GM21528 (cell line): ENCODE measurements around the gene UNKL.
"Not testable (repeated sequence)": the region's sequence is repeated elsewhere in the genome, so short reads cannot be mapped to it uniquely, and the experiment has no call there.

Source experiments
- ATAC-seq: cut with Tn5 transposase; IDR thresholded peaks from one replicate; pipeline ENCODE4 v1.9.1; 2021; ENCODE audit warnings: mild to moderate bottlenecking, moderate library complexity; ENCODE audit not compliant: unreplicated experiment, low FRiP score

Gene UNKL

DNA sequence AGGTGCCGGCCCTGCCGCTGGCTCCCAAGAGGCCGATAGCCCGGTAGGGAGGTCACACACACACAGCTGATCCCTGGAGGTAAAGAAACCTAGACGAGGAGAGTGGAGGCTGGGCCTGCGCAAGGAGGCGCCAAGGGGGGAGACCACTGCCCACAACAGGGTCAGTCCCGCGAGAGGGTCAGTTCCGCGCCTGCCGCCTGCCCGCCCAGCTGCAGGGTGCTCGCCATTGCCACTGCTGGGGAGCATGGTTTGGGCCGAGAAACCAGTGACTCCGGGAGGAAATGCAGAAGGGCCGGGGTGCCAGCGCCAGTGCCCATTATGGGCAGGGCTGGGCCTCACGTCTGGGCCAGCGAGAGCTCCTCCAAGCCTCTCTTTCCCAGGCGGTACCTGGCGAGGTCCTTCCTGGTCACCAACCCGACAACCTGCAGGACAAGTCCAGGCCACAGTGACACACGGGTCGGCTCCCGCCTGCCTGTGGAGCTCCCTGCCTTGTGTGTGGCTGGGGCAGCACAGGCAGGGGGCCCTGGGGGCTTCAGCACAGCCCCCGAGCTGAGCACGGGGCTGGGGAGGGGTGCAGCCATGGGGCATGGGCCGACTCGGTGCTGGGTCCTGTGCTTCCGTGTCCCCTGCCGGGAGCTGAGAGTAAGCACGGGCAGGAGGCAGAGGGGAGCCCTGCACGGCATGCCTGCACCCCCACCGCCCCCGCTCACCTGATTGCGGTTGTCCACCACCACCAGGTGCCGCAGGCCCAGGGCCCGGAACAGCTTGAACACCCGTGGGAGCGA, 32.0 kb upstream of the UNKL start:
- no peak for ATAC-seq

DNA sequence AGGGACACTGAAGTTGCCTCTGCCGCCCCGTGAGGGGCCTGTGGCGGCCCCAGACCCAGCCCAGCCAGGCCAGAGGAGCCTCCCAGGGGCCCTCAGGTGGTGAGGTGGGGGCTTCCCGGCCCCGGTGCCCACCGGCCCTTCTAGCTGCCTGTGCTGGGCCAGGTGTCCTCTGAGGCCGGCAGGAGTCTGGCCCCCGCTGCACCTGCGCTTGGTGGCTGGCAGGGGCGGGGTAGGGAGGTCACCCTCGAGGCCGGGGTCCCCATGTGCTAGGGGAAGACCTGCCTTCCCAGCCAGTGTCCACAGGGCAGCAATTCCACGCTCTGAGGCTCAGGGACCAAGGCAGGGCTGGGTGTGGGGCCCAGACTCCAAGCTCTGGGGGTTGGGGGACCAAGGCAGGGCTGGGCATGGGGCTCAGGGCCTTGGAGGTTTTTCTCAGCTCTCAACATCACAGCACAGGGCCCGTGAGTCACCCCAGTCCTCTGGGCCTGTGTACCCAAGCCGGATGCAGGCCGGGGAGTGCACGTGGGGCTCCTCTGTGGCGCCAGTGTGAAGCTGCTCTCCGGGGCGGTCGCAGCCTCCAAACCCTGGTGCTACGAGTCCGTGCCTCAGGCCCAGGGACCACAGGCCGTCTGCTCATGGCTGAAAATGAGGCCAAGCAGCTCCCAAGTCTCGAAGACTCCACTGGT, 31.2 kb upstream of the UNKL start:
- ATAC-seq: no peak

DNA sequence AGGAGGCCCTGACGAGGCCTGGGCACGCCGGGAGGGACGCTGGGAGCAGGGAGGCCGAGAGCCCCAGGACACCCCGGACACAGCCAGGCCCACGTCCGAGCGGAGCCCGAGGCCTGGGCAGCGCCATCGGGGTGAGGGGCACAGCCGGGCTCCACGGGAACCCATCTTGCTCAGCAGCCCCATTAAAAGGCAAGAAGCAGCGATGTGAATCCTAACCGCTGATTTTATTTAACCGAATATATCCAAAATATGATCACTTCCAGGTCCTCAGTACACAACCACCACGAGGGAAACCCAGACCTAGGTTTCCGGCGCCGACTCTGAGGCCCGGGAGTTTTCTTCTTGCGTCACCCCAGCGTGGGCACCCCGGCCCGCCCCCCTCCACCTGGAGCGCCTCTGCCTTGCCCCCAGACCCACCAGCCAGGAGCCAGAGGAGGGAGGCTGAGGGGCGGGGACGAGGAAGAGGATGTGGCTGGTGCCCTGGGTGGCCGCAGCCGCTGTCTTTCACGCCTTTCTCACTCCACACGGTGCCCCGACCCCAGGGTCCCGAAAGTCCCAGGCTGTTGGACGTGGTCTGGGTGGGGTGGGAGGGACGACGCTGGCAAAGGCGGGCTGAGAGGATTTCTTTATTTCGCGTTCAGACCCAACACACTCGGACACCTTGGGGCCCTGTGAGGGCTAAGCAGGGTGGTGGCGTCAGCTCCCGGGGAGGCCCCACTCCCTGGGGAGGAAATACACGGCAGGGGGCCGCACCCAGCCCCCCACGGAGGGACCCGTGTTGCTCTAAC, 30.4 kb upstream of the UNKL start:
- no peak for ATAC-seq

DNA sequence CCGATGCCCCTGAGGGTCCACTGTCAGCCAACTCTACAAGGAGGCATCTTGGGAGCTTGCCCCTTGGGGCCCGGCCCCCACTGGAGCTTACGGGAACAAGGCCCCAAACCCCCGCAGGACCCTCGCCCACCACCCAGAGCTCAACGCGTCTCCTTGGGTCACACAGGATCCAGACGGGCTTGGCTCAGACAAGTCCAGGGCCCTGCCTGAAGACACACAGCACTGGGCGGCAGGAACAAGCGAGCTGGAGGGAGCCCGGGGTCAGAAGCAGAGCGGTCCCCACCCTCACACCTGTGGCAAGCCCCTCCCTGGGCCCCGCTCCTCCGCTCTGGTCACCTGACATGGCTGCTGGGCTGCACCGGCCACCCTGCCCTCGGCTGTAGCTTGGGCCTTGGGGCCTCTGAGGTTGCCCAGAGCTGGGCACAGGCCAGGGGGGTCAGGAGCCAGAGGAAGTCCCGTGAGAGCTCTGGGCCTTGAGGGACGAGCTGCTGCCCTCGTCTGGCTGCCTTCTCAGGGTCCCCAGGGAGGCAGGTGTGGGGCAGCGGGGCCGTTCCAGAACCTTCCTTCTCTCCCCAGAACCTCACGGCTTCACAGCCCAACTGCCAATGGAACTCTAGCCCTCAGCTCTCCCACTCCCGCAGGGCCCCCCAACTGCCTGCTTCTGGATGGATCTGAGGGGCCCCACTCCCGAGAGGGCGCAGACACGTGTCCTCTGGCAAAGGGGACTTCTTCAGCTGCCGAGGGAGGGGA, 29.7 kb upstream of the UNKL start, which contains the start of gene CCDC154:
Gene CCDC154, minus strand, starts transcription at position 577 of the 750 bp plus-strand sequence. Its CDS starts 234 bp downstream, at position 343.
- no peak for ATAC-seq

DNA sequence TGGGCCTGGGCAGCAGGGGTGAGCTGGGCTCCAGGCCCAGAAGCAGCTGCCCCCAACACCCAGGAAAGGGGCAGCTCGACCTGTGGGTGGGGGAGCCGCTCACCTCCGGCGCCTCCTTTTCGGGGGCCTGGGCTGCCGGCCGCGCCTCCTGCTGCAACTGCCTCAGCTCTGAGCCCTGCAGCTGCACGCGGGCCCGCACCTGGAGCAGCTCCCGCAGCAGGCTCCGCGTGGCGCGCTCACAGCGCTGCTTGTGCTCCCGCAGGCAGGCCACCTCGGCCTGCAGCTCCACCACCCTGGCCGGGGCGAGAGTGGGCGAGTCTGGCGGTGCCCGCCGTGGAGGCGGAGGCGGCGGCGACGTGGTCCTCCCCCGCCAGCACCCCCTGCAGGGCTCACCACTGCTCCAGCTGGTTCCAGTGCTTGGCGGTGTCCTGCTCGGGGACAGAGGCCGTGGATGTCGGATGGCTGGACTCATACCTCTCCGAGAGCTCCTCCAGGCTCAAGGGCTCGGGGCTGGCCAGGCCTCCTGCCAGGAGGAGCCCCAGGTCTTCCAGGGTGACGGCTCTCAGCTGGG, 29.0 kb upstream of the UNKL start:
- no peak for ATAC-seq

DNA sequence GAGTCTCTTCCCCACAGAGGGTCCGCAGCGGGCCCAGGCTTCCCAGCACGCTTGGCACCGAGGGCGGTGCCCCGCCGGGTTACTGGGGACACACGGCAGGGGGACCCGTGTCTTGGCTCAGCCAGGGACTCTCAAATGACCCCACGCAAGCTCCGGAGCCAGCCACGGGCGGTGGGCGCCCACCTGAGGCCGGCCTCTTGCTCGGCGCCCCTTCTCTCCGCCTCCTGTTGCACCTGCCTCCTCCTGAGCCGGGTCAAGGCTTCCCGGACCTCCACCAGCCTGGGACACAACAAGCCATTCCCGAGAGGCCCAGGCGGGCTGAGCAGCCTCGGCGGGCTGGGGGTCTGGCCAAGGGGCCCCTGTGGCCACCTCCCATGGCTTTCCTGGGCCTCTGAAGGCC, 28.2 kb upstream of the UNKL start:
- ATAC-seq: no peak

DNA sequence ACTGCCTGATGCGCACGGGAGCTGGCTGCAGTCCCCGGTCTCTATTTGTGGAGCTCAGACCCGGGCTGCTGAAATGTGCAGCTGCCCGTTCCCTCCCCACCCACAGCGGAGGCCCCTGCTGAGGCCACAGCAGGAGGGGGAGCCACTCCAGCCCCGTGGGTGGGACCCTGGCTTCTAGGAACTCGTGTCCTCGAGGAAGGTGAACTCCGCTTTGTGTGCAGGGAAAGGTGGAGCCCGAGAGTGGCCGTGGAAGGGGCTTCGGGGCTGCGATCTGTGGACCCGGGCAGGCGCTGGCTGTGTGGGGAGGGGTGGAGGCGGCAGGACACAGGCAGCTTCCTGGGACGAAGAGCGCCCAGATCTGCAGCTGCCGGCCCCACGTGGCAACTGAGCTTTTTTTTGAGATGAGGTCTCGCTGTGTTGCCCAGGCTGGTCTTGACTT, 26.9 kb upstream of the UNKL start:
- no peak for ATAC-seq

DNA sequence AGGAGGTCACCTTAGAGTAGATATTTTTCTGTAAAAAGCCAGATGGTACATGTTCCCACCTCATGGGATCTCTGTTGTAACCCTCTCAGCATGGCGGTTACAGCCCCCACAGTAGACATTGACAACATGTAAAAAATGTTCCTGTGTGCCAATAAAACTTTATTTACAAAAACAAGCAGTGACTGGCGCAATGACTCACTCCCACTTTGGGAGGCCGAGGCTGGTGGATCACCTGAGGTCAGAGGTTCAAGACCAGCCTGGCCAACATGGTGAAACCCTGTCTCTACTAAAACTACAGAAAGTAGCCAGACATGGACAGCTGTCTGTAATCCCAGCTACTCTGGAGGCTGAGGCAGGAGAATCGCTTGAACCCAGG, 25.2 kb upstream of the UNKL start:
- ATAC-seq: not testable (repeated sequence)

DNA sequence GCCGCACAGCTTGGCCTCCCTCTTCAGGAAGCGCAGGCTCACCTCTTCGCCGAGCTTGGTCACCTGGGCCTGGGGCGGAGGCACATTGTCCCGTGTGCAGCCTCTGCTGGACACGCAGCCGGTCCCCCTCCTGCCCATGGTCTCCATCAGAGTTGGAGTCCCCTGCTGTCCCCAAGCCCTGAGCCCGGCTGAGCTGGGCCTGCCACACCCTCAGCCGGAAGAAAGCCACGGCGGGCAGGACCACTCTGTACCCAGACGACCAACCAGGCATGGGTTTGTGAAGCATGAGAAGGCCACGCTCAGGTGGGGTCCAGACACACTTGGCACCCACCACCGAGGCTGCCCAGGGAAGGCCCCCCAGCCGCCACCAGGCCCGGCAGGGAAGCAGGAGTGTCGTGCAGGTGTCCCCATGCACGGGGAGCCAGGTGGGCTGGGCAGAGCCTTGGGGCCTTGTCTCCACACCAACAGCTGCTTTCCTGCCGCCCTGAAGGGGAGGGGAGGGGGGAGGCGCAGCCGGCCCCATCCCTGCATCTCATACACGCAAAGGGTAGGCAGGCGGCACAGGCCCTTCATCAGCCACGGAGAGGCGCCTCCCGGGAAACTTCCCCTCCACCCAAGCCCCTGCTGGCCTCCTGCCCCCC, 24.7 kb upstream of the UNKL start:
- no peak for ATAC-seq

DNA sequence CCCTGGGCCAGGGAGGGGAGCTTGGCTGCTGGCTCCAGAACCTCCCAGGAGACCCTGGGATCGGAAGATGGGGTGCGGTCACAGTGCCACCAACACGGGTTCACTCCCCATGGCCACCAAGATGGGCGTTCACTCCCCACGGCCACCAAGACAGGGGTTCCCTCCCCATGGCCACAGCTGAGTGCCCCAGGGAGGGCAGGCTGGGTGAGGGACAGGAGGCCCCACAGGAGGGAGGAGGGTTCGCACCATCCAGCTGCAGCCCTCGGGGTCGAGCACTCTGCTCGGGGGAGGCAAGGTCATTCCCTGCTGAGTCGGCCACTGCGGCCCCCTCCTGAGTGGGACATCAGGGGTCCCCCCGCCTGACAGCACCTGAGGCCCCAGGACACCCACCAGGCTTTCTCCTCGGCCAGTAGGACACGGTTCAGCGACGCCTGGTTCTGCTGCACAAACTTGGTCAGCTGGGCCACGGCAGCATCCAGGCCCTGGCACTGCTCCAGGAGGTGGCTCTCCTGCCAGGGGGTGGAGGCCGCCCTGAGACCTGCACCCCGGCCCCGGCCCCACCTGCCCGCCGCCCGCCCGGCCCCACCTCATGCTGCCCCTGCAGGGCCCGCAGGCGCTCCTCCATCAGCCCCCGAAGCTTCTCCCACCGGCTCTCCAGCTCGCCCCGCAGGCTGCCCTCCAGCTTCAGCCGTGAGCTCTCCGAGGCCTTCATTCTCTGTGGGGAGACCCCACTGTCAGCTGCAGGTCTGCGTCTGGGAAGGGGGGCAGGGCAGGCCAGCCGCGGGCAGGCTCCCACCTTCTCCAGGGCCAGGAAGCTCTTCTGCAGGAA, 23.9 kb upstream of the UNKL start:
- no peak for ATAC-seq

DNA sequence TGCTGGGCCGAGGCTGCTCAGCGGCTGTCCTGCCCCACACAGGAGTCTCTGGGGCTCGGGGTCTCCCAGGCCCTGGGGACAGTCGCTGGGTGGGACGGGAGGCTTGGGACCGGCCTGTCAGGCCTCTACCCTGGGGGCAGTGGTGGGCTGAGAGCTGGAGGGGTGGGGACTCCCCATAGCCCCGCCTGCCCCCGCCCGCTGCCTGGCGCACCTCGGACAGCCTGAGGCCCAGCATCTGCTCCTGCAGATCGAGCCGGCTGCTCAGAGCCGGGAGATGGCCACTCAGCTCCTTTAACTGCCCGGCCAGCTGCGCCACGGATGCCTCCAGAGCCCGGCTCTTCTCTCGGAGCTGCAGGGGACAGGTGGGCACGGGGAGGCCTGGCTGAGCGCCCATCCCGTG, 23.1 kb upstream of the UNKL start:
- ATAC-seq: no peak

DNA sequence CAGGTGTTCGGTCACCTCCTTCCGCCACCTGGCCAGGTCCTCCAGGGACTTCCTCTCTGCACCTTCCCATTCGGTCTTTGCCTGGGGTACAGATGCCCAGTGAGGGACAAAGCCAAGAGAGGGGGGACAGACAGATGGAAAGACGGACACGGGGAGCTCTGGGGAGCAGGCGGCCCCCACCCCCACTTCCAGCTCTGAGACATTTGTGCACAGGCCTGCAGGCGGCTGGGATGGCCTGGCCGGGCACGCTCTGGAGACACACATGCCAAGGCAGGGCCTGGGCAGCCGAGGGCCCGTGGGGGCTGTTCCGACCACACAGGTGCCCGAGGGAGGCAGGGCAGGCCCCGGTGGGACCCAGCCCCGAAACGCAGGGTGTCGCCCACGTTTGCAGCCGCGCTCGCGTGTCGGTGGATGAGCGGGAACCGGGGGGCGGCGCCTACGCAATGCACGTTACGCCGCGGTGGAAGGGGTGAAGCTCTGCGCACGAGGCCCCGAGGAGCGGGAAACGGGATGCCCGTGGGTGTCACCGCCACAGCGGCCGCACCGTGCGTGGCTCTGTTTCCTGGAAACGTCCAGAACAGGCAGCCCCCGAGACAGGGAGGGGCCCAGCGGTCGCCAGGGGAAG, 22.3 kb upstream of the UNKL start:
- no peak for ATAC-seq

DNA sequence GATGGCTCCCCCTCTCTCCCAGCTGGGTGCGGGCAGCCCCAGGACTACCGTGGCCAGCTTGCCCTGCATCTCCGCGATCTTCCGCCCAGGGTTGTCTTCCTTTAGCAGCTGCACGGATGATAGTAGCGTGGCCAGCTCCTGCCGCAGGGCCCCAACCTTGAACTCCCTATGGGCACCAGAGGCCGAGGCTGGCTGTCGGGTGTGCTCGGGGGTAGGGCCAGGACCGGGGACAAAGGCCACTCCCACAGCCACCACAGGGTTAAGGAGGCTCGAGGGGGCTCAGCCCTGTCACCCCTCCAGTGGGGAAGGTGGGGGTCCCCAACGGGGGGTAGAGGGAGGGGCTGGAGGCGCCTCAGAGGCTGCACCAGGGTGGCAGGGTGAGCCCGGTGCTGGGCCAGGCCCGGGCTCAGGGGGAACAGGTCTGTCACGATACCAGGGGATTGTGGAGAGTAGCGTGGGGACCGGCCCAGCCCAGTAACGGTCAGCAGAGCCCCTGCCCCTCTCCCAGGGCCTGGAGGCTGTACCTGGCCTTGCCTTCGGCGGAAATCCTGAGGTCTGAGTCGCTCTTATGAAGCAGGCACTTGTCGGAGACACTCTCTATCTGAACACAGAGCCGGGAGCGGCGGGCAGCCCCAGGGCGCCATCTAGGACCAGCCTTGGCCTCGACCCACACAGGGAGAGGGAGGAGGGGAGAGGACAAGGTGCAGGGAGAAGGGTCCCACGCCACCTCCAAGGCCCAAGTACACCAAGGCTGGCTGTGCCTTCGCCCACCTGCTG, 21.6 kb upstream of the UNKL start:
- ATAC-seq: no peak

DNA sequence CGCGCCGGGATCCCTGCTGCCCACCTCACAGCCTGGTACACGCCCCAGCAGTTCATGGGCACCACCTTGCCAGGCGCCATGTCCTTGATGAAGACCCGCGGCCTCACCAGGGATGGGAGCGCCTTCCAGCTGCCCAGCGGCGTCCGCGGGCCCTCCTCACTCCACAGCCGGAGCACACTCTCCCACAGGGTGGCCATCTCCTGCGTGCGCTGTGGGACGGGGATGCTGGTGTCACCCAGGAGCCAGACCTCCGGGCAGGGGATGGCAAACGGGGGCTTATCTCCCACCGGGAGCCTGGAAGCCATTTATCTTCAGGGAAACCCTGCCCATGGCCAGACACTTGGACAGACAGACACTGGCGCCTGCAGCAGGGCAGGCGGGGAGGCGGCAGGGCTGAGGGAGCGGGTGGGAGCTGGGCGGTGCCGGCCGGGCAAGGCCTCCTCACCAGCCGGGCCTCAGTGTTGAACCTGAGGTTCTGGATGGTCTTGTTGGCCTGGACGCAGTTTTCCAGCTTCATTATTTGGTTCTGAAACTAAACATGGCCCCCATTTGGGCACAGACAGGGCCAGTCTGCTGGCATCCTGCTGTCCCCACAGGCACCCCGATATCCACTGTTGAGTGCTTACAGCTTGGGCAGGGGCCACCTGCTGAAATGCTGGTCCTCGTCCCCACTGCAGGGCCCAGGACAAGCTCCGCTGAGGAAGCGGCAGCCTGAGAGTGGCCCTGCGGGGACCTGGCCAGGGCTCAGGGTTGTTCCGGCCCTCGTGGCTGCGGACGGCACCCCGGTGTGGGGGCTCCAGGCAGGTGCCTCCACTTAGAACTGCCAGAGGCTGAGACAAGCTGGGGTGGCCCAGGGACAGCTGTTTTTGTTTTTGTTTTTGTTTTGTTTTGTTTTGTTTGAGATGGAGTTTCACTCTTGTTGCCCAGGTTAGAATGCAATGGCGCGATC, 20.4 kb upstream of the UNKL start:
- no peak for ATAC-seq

DNA sequence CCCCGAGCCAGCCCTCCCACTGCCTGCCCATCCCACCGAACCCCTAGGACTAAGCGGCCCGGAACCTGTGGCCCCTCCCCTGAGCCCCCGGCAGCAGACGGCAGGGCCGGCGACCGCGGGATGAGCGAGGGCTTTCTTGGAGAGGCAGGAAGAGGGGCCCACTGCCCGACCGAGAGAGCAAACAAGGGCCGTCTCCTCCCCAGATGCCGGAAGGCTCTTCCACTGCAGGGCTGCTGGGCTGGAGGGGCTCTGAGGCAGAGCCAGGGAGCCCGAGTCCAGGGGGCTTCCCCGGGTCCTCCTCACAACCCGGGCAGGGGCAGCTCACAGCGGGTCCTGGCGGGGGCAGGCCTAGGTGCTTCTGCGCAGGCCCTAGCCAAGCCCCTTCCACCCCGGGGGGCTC, 19.3 kb upstream of the UNKL start:
- ATAC-seq: no peak

DNA sequence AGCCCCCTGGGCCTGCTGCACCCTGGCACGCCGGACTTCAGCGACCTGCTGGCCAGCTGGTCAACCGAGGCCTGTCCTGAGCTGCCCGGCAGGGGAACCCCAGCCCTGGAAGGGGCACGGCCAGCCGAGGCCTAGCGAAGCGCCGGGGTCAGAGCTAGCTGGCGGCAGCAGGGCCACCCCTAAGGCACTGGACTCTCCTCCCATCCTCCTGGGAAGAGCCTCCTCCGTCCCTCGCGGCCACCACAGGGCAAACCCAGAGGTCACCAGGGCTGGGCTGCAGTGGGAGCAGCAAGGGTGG, 18.7 kb upstream of the UNKL start:
- no peak for ATAC-seq
